Measurements from ENCODE around the gene TRIM25.

- TF ChIP-seq CTCF (IDR thresholded peaks at IDR 0.05) (no peak), POLR2A (IDR thresholded peaks at IDR 0.05) (no peak)
These were observed 26.0 kb downstream of the TRIM25 start for GRCh38 chr17:56887552-56888467.

All from right lobe of liver (tissue), 4 donors.